ENCODE measurements around the gene ANKRD44. TPM values are rescaled to one million over a fixed set of nuclear protein-coding genes. Genes with fewer than 3 reads are reported as not detected.
A peak's percentile ranks its signal among the peaks of the same experiment; 100 is the strongest.

ANKRD44 gene
- total RNA-seq, 2 donors from 2014 or later: 131 to 154 TPM

GRCh38 chr2:197113275-197113711 is 197.3 kb downstream of the ANKRD44 start:
- no peak for ATAC-seq (replicated peaks)
- H3K27ac Mint-ChIP-seq: no peak overlapping the region
- H3K27me3 Mint-ChIP-seq: no peaks in the 10 kb centered on the region
- H3K4me3 Mint-ChIP-seq: no peak overlapping the region
- peaks cover 58% of the 10 kb centered on the region for H3K36me3 Mint-ChIP-seq (ENCODE audit: low read depth)
- no peaks in the 10 kb centered on the region for H3K9me3 Mint-ChIP-seq
- H3K4me1 Mint-ChIP-seq: peaks cover 23% of the 10 kb centered on the region

- Mint-ChIP-seq H3K4me3 (no peak overlapping the region), H3K9me3 (no peaks in the 10 kb centered on the region)
Measured at GRCh38 chr2:197109326-197109725, 201.3 kb downstream of the ANKRD44 start.

GRCh38 chr2:197108758-197109157 is 201.8 kb downstream of the ANKRD44 start:
- no peak overlapping the region for H3K4me3 Mint-ChIP-seq
- peaks cover 70% of the 10 kb centered on the region for H3K36me3 Mint-ChIP-seq (ENCODE audit: low read depth)
- no peaks in the 10 kb centered on the region for H3K27me3 Mint-ChIP-seq
- peak overlapping the region; percentile 71 for H3K27ac Mint-ChIP-seq
- no peak for ATAC-seq (replicated peaks)
- no peaks in the 10 kb centered on the region for H3K9me3 Mint-ChIP-seq
- peaks cover 3% of the 10 kb centered on the region for H3K4me1 Mint-ChIP-seq

More at GRCh38 chr2:197109326-197109725, 201.3 kb downstream of the ANKRD44 start:
- no peaks in the 10 kb centered on the region for H3K27me3 Mint-ChIP-seq
- no peak overlapping the region for H3K27ac Mint-ChIP-seq
- peaks cover 65% of the 10 kb centered on the region for H3K36me3 Mint-ChIP-seq (ENCODE audit: low read depth)
- peaks cover 5% of the 10 kb centered on the region for H3K4me1 Mint-ChIP-seq
- no peak for ATAC-seq (replicated peaks)

GRCh38 chr2:197107291-197108269 is 203.0 kb downstream of the ANKRD44 start:
- Mint-ChIP-seq H3K27ac (peak overlapping the region; percentile 71), H3K36me3 (ENCODE audit: low read depth) (peaks cover 82% of the 10 kb centered on the region), H3K4me1 (peaks cover 5% of the 10 kb centered on the region), H3K4me3 (no peak overlapping the region), H3K27me3 (no peaks in the 10 kb centered on the region), H3K9me3 (no peaks in the 10 kb centered on the region)
- no peak for ATAC-seq (replicated peaks)

- no peak overlapping the region for H3K4me3 Mint-ChIP-seq
- H3K27me3 Mint-ChIP-seq: no peaks in the 10 kb centered on the region
- ATAC-seq (replicated peaks): peak; percentile 82
- H3K9me3 Mint-ChIP-seq: no peaks in the 10 kb centered on the region
- H3K4me1 Mint-ChIP-seq: peaks cover 9% of the 10 kb centered on the region
- peaks cover 99% of the 10 kb centered on the region for H3K36me3 Mint-ChIP-seq (ENCODE audit: low read depth)
- H3K27ac Mint-ChIP-seq: peak overlapping the region; percentile 88
Measured at GRCh38 chr2:197103363-197103762, 207.2 kb downstream of the ANKRD44 start.

- Mint-ChIP-seq H3K27ac (peak overlapping the region; percentile 88), H3K27me3 (no peaks in the 10 kb centered on the region), H3K9me3 (no peaks in the 10 kb centered on the region), H3K36me3 (ENCODE audit: low read depth) (peaks cover 99% of the 10 kb centered on the region), H3K4me1 (peaks cover 9% of the 10 kb centered on the region), H3K4me3 (no peak overlapping the region)
- ATAC-seq (replicated peaks): no peak
Measured at GRCh38 chr2:197102231-197102630, 208.3 kb downstream of the ANKRD44 start.

- no peaks in the 10 kb centered on the region for H3K27me3 Mint-ChIP-seq
- ATAC-seq (replicated peaks): no peak
- peak overlapping the region; percentile 88 for H3K27ac Mint-ChIP-seq
- peaks cover 99% of the 10 kb centered on the region for H3K36me3 Mint-ChIP-seq (ENCODE audit: low read depth)
- no peak overlapping the region for H3K4me3 Mint-ChIP-seq
- H3K9me3 Mint-ChIP-seq: no peaks in the 10 kb centered on the region
- peaks cover 9% of the 10 kb centered on the region for H3K4me1 Mint-ChIP-seq
Measured at GRCh38 chr2:197101519-197101918, 209.1 kb downstream of the ANKRD44 start.

- Mint-ChIP-seq H3K27ac (peak overlapping the region; percentile 4), H3K4me1 (peaks cover 4% of the 10 kb centered on the region), H3K27me3 (no peaks in the 10 kb centered on the region), H3K9me3 (no peaks in the 10 kb centered on the region), H3K36me3 (ENCODE audit: low read depth) (peaks cover 96% of the 10 kb centered on the region), H3K4me3 (no peak overlapping the region)
- no peak for ATAC-seq (replicated peaks)
Measured at GRCh38 chr2:197097578-197098366, 212.8 kb downstream of the ANKRD44 start.

GRCh38 chr2:197096649-197097048 is 213.9 kb downstream of the ANKRD44 start:
- peak overlapping the region; percentile 11 for H3K27ac Mint-ChIP-seq
- no peaks in the 10 kb centered on the region for H3K27me3 Mint-ChIP-seq
- H3K36me3 Mint-ChIP-seq (ENCODE audit: low read depth): peaks cover 96% of the 10 kb centered on the region
- H3K9me3 Mint-ChIP-seq: no peaks in the 10 kb centered on the region
- no peak overlapping the region for H3K4me3 Mint-ChIP-seq
- peaks cover 9% of the 10 kb centered on the region for H3K4me1 Mint-ChIP-seq
- no peak for ATAC-seq (replicated peaks)

GRCh38 chr2:197092431-197092830 is 218.1 kb downstream of the ANKRD44 start:
- H3K36me3 Mint-ChIP-seq (ENCODE audit: low read depth): peaks cover 96% of the 10 kb centered on the region
- peak overlapping the region; percentile 2 for H3K27ac Mint-ChIP-seq
- no peak for ATAC-seq (replicated peaks)
- peaks cover 19% of the 10 kb centered on the region for H3K4me1 Mint-ChIP-seq
- no peak overlapping the region for H3K4me3 Mint-ChIP-seq
- H3K27me3 Mint-ChIP-seq: no peaks in the 10 kb centered on the region
- H3K9me3 Mint-ChIP-seq: no peaks in the 10 kb centered on the region

GRCh38 chr2:197090742-197091367 is 219.7 kb downstream of the ANKRD44 start:
- ATAC-seq (replicated peaks): no peak
- Mint-ChIP-seq H3K4me3 (no peak overlapping the region), H3K27me3 (no peaks in the 10 kb centered on the region), H3K4me1 (peaks cover 19% of the 10 kb centered on the region), H3K27ac (peak overlapping the region; percentile 61), H3K9me3 (no peaks in the 10 kb centered on the region), H3K36me3 (ENCODE audit: low read depth) (peaks cover 96% of the 10 kb centered on the region)

- Mint-ChIP-seq H3K27ac (peak overlapping the region; percentile 71), H3K4me3 (no peak overlapping the region), H3K27me3 (no peaks in the 10 kb centered on the region), H3K36me3 (ENCODE audit: low read depth) (peaks cover 98% of the 10 kb centered on the region), H3K4me1 (peaks cover 19% of the 10 kb centered on the region), H3K9me3 (no peaks in the 10 kb centered on the region)
- ATAC-seq (replicated peaks): no peak
Measured at GRCh38 chr2:197089655-197090054, 220.9 kb downstream of the ANKRD44 start.

- no peaks in the 10 kb centered on the region for H3K9me3 Mint-ChIP-seq
- no peak for ATAC-seq (replicated peaks)
- H3K36me3 Mint-ChIP-seq (ENCODE audit: low read depth): peaks cover 99% of the 10 kb centered on the region
- H3K4me3 Mint-ChIP-seq: no peak overlapping the region
- H3K4me1 Mint-ChIP-seq: peaks cover 19% of the 10 kb centered on the region
- no peaks in the 10 kb centered on the region for H3K27me3 Mint-ChIP-seq
- H3K27ac Mint-ChIP-seq: peak overlapping the region; percentile 71
Measured at GRCh38 chr2:197088694-197089093, 221.9 kb downstream of the ANKRD44 start.

- no peak for ATAC-seq (replicated peaks)
- Mint-ChIP-seq H3K36me3 (ENCODE audit: low read depth) (peaks cover 98% of the 10 kb centered on the region), H3K4me1 (peaks cover 10% of the 10 kb centered on the region), H3K4me3 (no peak overlapping the region), H3K9me3 (no peaks in the 10 kb centered on the region), H3K27ac (peak overlapping the region; percentile 67), H3K27me3 (no peaks in the 10 kb centered on the region)
Measured at GRCh38 chr2:197086500-197086899, 224.1 kb downstream of the ANKRD44 start.

All from activated T-helper 17 cell treated with anti-CD3 and anti-CD28 coated beads, Interleukin-2, amount 50 U/mL, for 72 hours (primary cell).